ENCODE results near the gene RAB10. TPM values are rescaled to one million over a fixed set of nuclear protein-coding genes. Genes with fewer than 3 reads are reported as not detected.

Gene RAB10
- total RNA-seq, 4 donors from 2014 or later: 61.9 to 95.6 (median 85.1) TPM

GRCh38 chr2:26126074-26126473 is 92.2 kb downstream of the RAB10 start:
- Histone ChIP-seq H3K27ac (no peak overlapping the region), H3K27me3 (no peaks in the 10 kb centered on the region), H3K9me3 (no peaks in the 10 kb centered on the region), H3K4me3 (no peak overlapping the region), H3K36me3 (peaks cover 0 to 23% (median 0%) of the 10 kb centered on the region in 3 donors), H3K4me1 (no peaks in the 10 kb centered on the region)
- no peak for TF ChIP-seq POLR2A (IDR thresholded peaks at IDR 0.05)
- TF ChIP-seq CTCF (IDR thresholded peaks at IDR 0.05): no peak
- no peak for DNase-seq

GRCh38 chr2:26128176-26128575 is 94.3 kb downstream of the RAB10 start:
- no peaks in the 10 kb centered on the region for H3K27me3 ChIP-seq
- no peaks in the 10 kb centered on the region for H3K4me1 ChIP-seq
- no peak overlapping the region for H3K27ac ChIP-seq
- TF ChIP-seq POLR2A (IDR thresholded peaks at IDR 0.05) (no peak), CTCF (IDR thresholded peaks at IDR 0.05) (no peak)
- H3K4me3 ChIP-seq: no peak overlapping the region
- peaks cover 0 to 26% (median 0%) of the 10 kb centered on the region in 3 donors for H3K36me3 ChIP-seq
- no peaks in the 10 kb centered on the region for H3K9me3 ChIP-seq
- DNase-seq: no peak

GRCh38 chr2:26130763-26131162 is 96.9 kb downstream of the RAB10 start:
- no peak overlapping the region for H3K4me3 ChIP-seq
- H3K36me3 ChIP-seq: peaks cover 0 to 26% (median 0%) of the 10 kb centered on the region in 3 donors
- TF ChIP-seq CTCF (IDR thresholded peaks at IDR 0.05) (no peak), POLR2A (IDR thresholded peaks at IDR 0.05) (no peak)

GRCh38 chr2:26136451-26136850 is 102.6 kb downstream of the RAB10 start:
- TF ChIP-seq POLR2A (IDR thresholded peaks at IDR 0.05) (no peak), CTCF (IDR thresholded peaks at IDR 0.05) (no peak)
- peaks cover 0 to 4% (median 0%) of the 10 kb centered on the region in 3 donors for H3K36me3 ChIP-seq
- H3K4me1 ChIP-seq: no peaks in the 10 kb centered on the region
- no peak for DNase-seq
- H3K27me3 ChIP-seq: no peaks in the 10 kb centered on the region
- no peaks in the 10 kb centered on the region for H3K9me3 ChIP-seq
- H3K27ac ChIP-seq: no peak overlapping the region
- no peak overlapping the region for H3K4me3 ChIP-seq

More at GRCh38 chr2:26130763-26131162, 96.9 kb downstream of the RAB10 start:
- H3K27me3 ChIP-seq: no peaks in the 10 kb centered on the region
- DNase-seq: no peak
- no peak overlapping the region for H3K27ac ChIP-seq
- H3K9me3 ChIP-seq: no peaks in the 10 kb centered on the region
- no peaks in the 10 kb centered on the region for H3K4me1 ChIP-seq

GRCh38 chr2:26139269-26140183 is 105.6 kb downstream of the RAB10 start:
- H3K27ac ChIP-seq: no peak overlapping the region
- no peak for DNase-seq
- TF ChIP-seq POLR2A (IDR thresholded peaks at IDR 0.05) (no peak), CTCF (IDR thresholded peaks at IDR 0.05) (no peak)

More at GRCh38 chr2:26139269-26140183, 105.6 kb downstream of the RAB10 start:
- Histone ChIP-seq H3K36me3 (peaks cover 0 to 4% (median 0%) of the 10 kb centered on the region in 3 donors), H3K4me3 (no peak overlapping the region), H3K4me1 (peaks cover 0 to 5% (median 0%) of the 10 kb centered on the region in 4 donors), H3K9me3 (no peaks in the 10 kb centered on the region), H3K27me3 (no peaks in the 10 kb centered on the region)

Measured in Peyer's patch (tissue), 4 donors.